T47D (cell line): ENCODE measurements around the gene NT5DC1.

Experiments used
- DNase-seq, 2 experiments: peaks; one replicate each; pipeline versions ENCODE4 v3.0.0 to v3.0.0-alpha.2; 2011 to 2012; ENCODE audit warnings: low read depth in 1 of 2, low spot score in 1 of 2
- JUND ChIP-seq: IDR thresholded peaks from 2 replicates; pipeline ENCODE4 v1.6.1; 2012; ENCODE audit warnings: low read depth
- in situ Hi-C: cut with HindIII; loops from 2 replicates; pipeline ENCODE4 v1.10.0; 2016; ENCODE audit warnings: low sequenced_read_pairs, low pct_unique_long_range_greater_than_20kb

Gene NT5DC1

DNA sequence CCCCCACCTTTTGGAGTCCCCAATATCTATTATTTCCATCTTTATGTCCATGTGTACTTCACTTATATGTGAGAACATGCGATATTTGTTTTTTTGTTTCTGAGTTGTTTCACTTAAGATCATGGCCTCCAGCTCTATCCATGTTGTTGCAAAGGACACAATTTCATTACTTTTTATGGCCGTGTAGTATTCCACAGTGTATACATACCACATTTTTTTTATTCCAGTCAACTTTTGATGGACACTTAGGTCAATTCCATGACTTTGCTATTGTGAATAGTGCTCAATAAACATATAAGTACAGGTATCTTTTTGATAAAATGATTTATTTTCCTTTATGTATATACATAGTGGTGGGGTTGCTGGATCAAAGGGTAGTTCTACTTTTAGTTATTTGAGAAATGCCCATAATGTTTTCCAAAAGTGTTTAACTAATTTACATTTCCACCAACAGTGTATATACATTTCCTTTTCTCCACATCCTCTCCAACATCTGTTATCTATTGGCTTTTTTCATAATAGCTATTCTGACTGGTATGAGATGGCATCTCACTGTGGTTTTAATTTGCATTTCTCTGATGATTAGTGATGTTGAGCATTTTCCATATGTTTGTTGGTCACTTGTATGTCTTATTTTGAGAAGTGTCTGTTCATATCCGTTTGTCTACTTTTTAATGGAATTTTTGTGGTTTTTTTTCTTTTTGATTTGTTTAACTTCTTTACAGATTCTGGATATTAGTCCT, 59.3 kb downstream of the NT5DC1 start:
- TF ChIP-seq JUND: no peak
- in situ Hi-C loops: no loop called here
- no peak for DNase-seq

DNA sequence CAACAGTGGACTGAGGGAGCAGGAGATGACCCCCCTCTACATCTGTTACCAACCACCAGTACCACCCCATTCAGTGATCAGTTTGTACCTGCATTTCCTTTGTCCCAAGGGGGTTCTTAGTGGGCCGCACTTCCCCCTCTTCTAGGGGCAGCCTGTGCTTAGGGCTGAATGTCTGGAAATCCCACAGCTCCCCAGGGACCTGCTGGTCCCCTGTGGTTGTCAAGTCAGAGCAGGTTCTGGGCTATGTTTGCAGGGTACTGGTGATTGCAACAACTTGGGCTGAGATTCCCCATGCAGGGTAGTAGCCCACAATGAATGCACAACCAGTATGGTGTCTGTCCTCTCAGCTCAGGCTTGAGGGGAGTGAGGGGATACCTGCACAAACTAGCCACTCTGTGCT, 64.9 kb downstream of the NT5DC1 start:
- TF ChIP-seq JUND: no peak
- DNase-seq: no peak
- in situ Hi-C loops: no loop called here

DNA sequence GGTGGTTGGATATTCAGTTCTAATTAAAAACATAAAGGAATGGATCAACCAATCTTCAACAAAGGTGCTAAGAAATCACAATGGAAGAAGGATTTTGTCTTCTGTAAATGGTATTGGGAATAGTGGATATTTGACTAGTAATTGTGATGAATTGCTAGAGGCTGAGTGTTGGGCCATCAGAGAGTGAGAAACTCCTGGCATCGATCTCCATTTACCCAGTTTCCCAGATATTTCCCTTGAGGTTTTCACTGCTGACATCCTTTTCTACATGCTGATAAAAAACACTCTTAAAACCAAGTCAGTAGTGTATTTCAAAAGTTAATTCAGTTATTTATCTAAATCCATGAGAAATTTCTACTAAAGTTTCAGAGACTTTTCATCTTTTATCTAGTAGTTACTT, 65.7 kb downstream of the NT5DC1 start:
- TF ChIP-seq JUND: no peak
- in situ Hi-C loops: no loop called here
- DNase-seq: no peak

DNA sequence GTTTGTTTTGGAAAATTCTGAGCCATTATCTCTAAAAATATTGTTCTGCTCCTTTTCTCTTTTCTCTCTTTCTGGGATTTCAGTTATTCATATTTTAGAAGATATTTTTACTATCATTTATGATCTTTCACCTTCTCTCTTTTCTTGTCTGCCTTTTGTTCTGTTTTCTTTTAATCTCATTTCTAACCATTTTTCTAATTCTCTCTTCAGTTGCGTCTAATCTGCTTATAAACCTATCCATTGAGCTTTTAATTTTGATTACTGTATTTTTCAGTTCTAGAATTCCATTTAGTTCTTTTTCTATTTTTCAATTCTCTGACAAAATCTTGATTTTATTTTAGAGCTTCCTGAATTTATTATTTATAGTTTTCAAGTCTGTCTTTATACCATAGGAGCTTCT, 67.5 kb downstream of the NT5DC1 start:
- no peak for DNase-seq
- TF ChIP-seq JUND: no peak
- in situ Hi-C loops: no loop called here

DNA sequence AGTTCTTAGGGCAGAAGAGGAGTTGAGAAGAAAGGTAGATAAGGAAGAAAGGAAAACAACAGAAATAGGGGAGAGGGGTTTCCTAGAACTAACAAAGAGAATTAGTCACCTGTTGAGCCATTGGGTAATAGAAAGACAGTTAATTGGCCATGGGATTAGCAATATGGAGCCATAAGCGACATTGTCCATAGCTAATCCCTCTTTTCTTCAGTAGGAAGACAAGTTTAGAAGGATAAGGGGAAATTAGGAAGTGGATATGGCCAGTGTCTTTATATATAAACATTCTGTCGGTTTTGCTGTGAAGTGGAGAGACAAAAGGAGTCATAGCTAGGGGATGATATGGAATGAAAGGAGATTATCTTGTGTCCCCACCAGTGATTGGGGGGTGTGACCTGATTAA, 69.2 kb downstream of the NT5DC1 start:
- in situ Hi-C loops: no loop called here
- TF ChIP-seq JUND: no peak
- DNase-seq: no peak

DNA sequence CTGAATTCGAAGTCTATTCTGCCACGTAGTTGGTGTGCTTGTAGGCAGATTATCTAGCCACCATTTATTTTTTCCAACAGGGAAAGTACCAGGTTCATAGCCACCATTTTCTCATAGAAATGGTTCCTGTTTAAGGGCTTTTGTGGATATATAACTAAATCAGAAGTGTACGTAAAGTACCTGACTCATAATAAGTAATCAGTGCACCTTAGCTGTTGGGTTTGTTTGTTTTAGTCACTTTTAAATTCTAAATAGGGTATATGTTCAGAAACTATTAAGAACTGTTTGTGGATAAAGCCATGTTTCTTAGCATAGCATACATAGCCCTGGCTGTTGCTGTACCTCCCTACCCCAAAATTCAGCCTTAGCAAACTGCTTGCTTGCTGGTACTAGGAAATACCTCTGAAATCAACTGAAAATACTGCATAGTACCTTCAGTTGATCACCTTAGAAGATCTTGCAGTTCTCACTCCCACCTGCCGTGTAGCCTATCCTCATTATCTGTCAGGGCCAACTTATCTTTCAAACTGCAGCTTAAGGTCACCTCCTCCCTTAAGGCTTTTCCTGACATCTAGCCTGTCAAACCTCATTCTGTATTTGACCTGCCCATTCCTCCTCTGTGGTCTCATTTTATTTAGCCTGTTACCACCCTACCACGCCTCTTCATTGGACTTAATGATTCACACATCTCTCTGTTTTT, 69.9 kb downstream of the NT5DC1 start:
- no peak for TF ChIP-seq JUND
- DNase-seq: no peak
- in situ Hi-C loops: no loop called here

DNA sequence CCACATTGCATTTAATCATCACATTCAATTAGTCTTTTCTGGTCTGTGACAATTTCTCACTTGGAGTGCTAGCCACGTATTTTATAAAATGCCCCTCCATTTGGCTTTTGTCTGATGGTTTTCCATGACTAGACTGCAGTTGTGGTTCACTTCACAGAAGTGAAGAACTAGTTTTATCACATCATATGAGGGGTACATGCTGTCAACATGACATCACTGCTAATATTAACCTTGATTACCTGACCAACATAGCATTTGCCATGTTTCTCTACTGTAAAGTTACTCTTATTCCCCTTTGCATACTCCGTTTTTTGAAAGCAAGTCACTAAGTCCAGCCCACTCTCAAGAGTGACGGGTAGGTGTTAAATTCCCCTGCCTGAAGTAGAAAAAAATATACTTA, 73.3 kb downstream of the NT5DC1 start:
- no peak for DNase-seq
- in situ Hi-C loops: no loop called here
- no peak for TF ChIP-seq JUND

DNA sequence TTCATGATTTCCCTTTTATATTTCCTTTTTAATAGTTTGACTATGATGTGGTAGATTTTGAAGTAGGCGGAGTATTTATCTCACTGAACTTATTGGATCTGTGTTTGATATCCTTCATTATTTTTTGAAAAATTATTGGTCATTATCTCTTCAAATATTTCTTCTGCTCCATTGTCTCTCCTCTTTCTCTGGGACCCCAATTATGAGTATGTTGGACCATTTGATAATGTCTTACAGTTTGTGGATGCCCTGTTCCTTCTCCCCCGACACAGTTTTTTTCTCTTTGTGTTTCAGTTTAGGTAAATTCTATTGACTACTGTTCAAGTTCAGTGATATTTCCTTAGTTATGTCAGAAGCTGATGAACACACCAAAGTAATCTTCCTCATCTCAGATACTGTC, 74.7 kb downstream of the NT5DC1 start:
- TF ChIP-seq JUND: no peak
- no peak for DNase-seq
- in situ Hi-C loops: no loop called here

DNA sequence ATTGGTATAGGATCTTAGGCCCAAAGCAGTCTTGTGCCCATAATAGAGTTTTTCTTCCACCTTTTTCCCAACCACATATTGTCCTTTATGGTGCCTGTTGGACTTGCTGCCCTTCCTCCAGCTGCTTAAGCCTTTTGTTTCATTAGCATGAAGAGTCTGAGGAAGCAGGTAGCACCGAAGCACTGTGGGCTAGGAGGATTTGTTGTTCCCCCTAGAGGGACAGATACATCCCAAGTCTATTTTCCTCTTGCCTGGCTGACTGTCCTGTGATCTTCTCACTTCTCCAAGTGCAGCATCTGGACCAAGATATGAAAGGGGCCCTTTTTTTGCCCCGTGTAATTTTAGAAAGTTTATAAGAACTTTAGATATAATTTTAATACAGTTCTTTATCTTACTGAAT, 75.9 kb downstream of the NT5DC1 start:
- no peak for TF ChIP-seq JUND
- in situ Hi-C loops: no loop called here
- DNase-seq: no peak

DNA sequence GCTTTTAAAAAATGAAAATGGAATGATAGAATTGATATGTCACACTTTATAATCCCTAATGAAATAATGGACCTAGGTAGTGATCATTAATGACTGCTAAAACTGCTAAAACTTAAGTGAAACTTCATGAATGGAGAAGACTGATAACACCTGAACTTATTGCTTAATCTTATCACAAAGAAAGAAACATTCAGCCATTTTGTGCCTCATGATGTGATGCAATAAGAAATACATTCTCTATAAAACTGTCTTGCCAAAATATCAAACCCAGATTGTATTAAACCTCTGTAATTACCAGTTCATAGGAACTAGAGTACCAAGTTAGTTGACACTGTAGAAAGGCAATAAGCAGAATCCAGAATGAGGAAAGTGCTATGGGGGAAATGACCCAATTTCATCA, 79.7 kb downstream of the NT5DC1 start:
- no peak for DNase-seq
- in situ Hi-C loops: no loop called here
- TF ChIP-seq JUND: no peak

DNA sequence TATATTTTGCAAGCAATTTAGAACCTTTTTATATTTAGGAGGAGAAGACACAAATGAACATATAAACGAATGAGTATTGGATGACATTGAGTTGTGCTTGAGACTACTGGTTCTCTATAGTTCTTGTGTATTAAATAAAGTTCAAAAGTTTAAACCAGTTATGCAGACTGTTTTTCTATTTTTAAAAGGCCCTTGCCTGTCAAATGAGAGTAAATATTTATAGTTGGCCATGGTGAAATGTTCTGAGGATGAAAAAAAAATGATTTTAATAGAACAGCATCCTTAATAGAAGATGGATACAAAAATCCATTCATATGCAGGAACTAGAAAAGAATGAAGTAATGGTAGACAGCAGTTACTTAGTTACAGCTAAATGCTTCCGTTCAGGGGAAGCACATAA, 88.8 kb downstream of the NT5DC1 start:
- in situ Hi-C loops: no loop called here
- no peak for DNase-seq
- TF ChIP-seq JUND: no peak

DNA sequence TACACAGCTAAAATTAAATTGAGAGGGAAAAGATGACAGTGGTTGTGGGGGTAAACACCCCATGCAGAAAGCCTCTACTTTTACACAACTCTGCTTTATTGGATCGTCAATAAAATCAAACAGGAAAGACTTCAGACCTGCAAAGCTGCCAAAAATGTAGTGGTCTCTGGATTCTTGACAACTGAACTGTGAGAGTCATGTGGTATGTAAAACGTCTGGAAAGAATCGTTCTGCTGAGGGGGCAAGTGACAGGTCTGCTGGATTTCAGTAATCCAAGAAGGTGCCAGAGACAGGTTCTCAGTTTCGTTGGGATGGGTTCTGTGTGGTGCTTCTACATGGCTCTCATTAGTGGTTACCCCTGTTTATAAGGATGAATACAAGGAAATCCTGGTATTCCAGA, 89.9 kb downstream of the NT5DC1 start:
- in situ Hi-C loops: no loop called here
- TF ChIP-seq JUND: no peak
- DNase-seq: no peak

DNA sequence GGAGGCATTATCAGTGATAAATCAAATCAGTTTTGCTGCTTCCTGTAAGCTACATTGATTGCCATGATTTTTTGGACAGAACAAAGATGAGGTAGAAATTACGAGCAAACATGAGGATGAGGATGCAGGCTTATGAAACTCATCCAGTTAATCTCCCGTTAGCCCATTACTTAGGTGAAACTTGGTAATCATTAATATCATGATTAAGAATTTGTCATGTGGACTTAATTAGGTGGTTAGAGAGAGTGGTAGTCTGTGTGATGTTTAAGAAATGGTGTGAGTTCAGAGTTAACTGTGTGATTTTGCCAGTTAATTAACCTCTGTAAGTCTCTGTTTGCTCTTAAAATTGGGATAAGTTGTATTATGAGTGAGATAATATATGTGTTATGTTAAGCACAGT, 91.2 kb downstream of the NT5DC1 start:
- no peak for DNase-seq

DNA sequence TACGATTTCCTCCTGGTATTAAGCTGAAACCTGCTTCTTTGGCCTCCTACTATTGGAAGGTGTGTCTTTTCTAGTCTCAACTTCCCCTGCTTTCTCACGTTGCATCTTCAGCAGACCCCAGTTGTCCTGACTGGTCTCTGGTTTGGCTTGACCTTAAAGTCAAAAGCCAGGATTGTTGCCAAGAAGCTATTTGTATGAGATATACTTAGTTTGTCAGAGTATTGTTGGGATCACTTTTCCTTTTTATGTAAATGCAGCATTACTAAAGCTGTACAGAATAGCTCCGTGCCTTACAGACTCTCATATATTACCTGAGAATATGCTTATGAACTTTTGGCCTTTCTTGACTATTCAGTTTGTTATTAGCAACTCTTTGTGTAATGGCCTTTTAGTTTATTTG, 92.1 kb downstream of the NT5DC1 start:
- no peak for TF ChIP-seq JUND
- DNase-seq: no peak
- in situ Hi-C loops: no loop called here

More for the DNA sequence above, 91.2 kb downstream of the NT5DC1 start:
- no peak for TF ChIP-seq JUND
- in situ Hi-C loops: no loop called here
